GM10248 (cell line): ENCODE data around the gene KCNQ1.

Source experiments
- CTCF ChIA-PET: fragments of 300-600 bp; sonication (Branson Sonifier 250); formaldehyde crosslinking; extraction: SDS; loops from one replicate; lab custom pipeline; 2021; ENCODE audit warnings: antibody characterized with exemption; lab: Yijun Ruan, JAX
- POLR2A ChIA-PET: fragments of 350-650 bp; sonication (Branson Sonifier 250); formaldehyde crosslinking; extraction: SDS; loops from one replicate; lab custom pipeline; 2020; ENCODE audit warnings: antibody characterized with exemption; lab: Yijun Ruan, JAX
- DNase-seq: peaks from one replicate; pipeline ENCODE4 v3.0.0; 2012; ENCODE audit errors: extremely low spot score
- CTCF ChIP-seq: IDR thresholded peaks from 2 replicates; pipeline ENCODE4 v1.5.1; 2012; ENCODE audit warnings: mild to moderate bottlenecking, low read depth; ENCODE audit errors: extremely low read depth, missing control alignments, control extremely low read depth

Gene KCNQ1

GRCh38 chr11:2765491-2765890 is 320.7 kb downstream of the KCNQ1 start:
- ChIA-PET CTCF (no interaction called here), POLR2A (no interaction called here)
- no peak for TF ChIP-seq CTCF
- DNase-seq = no peak

- no peak for DNase-seq
- CTCF ChIA-PET = no interaction called here
- TF ChIP-seq CTCF = no peak
- POLR2A ChIA-PET = no interaction called here
Observed at GRCh38 chr11:2766166-2766565, 321.4 kb downstream of the KCNQ1 start.

GRCh38 chr11:2767071-2767470 is 322.3 kb downstream of the KCNQ1 start:
- DNase-seq = no peak
- TF ChIP-seq CTCF = no peak
- POLR2A ChIA-PET = no interaction called here
- CTCF ChIA-PET = no interaction called here

- DNase-seq = no peak
- no peak for TF ChIP-seq CTCF
- POLR2A ChIA-PET = no interaction called here
- CTCF ChIA-PET = no interaction called here
Observed at GRCh38 chr11:2767801-2768200, 323.0 kb downstream of the KCNQ1 start.

- DNase-seq = no peak
- TF ChIP-seq CTCF = no peak
- POLR2A ChIA-PET = no interaction called here
- CTCF ChIA-PET = interaction anchor here (1.4 kb wide), 1 partner anchor 123 kb away, joined by 3 read pairs; no protein-coding TSS in a partner anchor
Observed at GRCh38 chr11:2768471-2769408, 323.9 kb downstream of the KCNQ1 start.

GRCh38 chr11:2769409-2770095 is 324.7 kb downstream of the KCNQ1 start:
- DNase-seq = no peak
- POLR2A ChIA-PET = no interaction called here
- TF ChIP-seq CTCF = no peak
- CTCF ChIA-PET = interaction anchor here (1.4 kb wide), 1 partner anchor 123 kb away, joined by 3 read pairs; no protein-coding TSS in a partner anchor
